Fibroblast of upper back skin (primary cell): ENCODE results near the gene EAPP.
"Not testable (repeated sequence)": the region's sequence is repeated elsewhere in the genome, so short reads cannot be mapped to it uniquely, and the experiment has no call there.

Experiments
- DNase-seq: peaks from one replicate; pipeline ENCODE4 v3.0.0-alpha.2; 2013

The EAPP gene

DNA sequence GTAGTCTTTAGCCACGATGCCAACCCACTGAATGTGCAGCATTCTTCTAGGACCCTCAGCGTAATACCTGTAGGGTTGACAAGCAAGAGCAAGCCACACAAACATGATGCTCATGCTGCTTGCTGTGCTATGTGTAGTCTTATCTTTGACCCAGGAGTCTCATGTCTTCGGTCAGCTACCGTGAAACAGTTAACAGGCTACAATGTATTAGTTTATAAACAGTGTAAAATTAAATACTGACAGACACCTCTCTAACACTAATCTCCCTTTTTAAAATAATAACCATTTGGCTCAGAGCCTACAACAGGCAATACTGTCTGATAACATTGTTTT lies 1.9 kb downstream of the EAPP start:
- no peak for DNase-seq

DNA sequence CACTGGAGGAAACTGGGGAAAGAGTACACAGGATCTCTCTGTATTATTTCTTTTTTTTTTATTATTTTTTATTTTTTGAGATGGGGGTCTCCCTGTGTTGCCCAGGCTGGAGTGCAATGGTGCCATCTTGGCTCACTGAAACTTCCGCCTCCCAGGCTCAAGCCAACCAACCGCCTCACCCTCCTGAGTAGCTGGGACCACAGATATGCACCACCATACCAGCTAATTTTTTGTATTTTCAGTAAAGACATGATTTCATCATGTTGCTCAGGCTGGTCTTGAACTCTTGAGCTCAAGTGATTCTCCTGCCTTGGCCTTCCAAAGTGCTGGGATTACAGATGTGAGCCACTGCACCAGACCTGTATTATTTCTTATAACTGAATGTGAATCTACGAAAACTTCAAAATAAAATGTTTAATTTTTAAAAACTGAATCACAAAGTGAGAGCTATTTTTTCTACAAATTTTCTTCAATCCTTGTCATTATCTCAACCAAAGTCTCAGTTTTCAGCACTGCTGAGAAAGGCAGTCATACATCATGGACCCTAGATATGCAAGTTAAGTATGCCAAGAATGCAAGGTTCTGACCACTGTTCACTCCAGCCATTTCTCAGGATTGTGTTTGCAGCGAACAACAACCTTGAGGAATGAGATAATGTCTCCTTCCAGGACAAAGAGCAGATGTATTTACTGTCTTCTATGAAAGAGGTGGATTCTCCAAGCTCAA lies 2.4 kb downstream of the EAPP start:
- peak; percentile 66 for DNase-seq

DNA sequence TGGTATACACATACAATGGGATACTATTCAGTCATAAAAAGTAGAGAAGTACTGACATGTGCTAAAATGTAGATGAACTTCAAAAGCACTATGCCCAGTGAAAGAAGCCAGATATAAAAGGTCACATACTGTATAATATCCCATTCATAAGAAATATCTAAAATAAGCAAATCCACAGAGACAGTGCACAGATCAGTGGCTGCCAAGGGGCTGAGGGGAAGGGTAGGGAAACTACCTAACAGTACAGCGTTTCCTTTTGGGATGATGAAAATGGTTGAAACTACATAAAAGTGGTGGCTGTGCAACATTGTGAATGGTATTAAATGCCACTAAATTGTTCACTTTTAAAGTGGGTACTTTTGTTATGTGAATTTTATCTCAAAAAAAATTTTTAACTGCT lies 11.9 kb downstream of the EAPP start:
- DNase-seq = no peak

DNA sequence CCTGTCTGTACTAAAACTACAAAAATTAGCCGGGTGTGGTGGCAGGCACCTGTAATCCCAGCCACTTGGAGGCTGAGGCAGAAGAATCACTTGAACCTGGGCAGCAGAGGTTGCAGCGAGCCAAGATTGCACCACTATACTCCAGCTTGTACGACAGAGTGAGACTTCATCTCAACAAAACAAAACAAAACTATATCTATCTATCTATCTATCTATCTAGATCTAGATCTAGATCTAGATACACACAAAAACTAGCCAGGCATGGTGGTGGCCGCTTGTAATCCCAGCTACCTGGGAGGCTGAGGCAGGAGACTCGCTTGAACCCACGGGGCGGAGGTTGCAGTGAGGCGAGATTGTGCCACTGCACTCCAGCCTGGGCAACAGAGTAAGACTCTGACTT lies 15.3 kb downstream of the EAPP start:
- DNase-seq = not testable (repeated sequence)

DNA sequence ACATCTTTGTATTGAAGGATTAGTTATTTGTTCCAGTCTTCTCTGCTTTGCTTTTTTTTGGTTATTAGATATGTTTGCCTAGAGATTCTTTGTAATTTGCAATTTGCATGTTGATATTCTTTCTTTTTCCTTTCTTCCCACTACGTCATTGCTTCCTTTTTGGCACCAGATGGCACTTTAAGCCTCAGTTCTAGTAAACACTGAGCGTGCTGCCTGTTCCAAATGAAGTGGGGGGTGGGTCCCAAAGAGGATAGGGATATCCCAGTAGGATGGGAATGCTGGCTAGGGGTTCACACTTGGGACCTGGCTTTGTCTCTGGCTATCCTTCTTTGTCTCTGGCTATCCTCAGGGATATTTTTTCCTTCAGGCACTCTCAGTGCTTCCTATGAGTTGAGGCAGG lies 17.0 kb downstream of the EAPP start:
- DNase-seq = no peak

DNA sequence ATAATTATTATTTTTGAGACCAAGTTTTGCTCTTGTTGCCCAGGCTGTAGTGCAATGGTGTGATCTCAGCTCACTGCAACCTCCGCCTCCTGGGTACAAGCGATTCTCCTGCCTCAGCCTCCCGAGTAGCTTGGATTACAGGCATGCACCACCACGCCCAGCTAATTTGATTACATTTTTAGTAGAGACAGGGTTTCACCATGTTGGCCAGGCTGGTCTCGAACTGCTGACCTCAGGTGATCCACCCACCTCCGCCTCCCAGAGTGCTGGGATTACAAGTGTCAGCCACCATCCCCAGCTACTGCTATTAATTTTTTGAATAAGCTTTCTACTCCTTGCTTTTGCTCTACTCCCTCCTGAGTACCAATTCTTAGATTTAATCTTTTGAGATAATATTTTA lies 18.4 kb downstream of the EAPP start:
- DNase-seq = not testable (repeated sequence)

DNA sequence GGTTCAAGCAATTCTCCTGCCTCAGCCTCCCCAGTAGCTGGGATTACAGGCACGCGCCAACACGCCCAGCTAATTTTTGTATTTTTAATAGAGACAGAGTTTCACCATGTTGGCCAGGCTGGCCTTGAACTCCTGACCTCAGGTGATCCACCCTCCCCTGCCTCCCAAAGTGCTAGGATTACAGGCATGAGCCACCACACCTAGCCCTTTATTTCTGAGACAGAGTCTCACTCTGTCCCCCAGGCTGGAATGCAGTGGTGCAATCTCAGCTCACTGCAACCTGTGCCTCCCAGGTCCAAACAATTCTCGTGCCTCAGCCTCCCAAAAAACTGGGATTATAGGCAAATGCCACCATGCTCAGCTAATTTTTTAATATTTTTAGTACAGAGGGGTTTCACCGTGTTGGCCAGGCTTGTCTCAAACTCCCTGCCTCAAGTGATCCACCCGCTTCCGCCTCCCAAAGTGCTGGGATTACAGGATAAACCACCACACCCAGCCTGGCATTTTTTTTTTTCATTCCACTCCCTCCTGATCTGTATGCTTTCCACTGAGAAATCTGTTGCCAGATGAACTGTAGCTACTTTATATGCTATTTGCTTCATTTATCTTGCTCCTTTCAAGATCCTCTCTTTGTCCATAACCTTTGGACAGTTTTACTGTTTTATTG lies 19.1 kb downstream of the EAPP start:
- DNase-seq = not testable (repeated sequence)

DNA sequence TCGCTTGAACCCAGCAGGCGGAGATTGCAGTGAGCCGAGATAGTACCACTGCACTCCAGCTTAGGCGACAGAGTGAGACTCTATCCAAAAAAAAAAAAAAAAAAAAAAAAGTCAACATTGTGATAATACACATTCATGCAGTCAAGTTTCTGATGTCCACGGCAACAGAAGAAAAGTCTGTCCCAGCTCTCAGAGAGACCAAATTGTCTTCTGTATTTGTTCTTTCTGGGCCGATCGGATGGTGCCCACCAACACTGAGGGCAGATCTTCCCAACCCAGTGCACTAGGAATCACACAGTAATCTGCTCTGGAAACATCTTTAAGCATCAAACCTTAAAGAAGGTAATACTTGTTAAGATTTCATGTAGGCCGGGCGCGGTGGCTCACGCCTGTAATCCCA lies 31.6 kb downstream of the EAPP start:
- no peak for DNase-seq

DNA sequence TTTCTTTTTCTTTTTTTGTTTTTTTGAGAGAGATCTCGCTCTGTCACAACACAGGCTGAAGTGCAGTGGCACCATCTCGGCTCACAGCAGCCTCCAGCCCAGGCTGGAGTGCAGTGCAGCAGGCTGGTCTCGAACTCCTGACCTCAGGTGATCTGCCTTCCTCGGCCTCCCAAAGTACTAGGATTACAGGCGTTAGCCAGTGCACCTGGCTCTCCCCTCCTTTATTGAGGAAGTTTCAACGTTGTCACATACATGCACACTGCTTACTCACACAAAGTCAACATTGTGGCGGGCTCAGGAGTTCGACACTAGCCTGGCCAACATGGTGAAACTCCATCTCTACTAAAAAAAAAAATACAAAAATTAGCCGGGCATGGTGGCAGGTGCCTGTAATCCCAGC lies 32.0 kb downstream of the EAPP start:
- DNase-seq = no peak

DNA sequence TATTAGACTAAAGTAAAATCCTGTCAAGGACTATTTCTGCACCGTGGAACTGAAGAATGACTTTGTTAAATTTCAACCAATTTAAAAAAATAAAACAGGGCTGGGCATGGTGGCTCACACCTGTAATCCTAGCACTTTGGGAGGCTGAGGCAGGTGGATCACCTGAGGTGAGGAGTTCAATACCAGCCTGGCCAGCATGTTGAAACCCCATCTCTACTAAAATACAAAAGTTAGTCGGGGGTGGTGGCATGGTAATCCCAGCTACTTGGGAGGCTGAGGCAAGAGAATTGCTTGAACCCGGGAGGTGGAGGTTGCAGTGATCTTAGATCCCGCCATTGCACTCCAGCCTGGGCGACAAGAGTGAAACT lies 34.4 kb downstream of the EAPP start:
- not testable (repeated sequence) for DNase-seq

DNA sequence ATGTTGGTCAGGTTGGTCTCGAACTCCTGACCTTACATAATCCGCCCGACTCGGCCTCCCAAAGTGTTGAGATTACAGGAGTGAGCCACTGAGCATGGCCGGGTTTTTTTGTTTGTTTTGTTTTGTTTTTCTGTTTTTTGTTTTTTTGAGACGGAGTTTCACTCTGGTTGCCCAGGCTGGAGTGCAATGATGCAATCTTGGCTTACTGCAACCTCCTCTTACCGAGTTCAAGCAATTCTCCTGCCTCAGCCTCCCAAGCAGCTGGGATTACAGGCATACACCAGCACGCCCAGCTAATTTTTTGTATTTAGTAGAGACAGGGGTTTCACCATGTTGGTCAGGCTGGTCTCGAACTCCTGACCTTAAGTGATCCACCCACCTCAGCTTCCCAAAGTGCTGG lies 35.5 kb downstream of the EAPP start:
- DNase-seq = not testable (repeated sequence)

DNA sequence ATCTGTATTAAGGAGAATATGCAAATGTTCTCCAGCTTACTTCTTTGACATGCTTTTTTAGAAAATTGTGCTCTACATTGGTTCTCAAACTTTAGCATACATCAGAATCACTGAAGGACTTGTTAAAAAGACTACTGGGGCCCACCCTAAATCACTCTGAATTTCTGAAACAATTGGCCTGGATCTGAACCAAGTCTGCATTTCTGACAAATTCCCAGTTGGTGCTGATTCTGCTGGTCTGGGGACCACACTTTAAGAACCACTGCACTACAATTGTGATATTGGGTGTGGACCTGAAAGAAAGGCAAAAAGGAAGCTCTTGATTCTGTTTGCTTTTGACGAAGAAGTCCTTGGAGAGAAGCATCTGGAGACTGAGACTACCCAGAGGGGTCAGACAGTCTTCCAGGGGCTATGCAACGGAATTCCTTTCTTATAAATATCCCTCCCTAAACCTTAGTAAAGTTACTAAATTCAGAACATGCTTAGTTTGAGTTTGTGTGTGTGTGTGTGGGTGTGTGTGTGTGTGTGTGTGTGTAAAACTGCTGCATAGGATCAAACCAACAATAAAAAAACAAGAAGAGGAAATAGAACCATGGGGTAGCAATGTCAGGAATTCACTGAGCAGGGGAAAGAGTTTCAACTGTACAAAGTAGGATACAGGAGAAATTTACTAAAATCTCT lies 36.8 kb downstream of the EAPP start:
- DNase-seq = peak; percentile 56

DNA sequence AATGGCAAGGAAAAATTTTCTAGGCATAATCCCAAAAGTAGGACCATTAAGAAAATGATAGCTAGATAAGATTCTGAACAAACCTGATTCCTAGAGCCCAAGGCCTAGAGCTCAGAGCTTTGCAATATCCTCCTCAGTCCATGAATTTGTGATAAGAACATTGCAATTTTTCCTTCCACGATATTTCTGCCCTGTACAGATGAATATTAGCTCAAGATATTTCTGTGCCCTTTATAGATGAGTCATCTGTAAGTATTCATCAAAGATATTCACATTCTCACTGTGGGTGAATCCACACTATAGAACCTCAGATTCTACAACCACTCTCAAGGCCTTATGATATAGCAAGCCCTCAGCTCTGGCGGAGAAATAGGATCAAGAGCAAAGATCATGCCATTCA lies 37.5 kb downstream of the EAPP start:
- peak; percentile 41 for DNase-seq

DNA sequence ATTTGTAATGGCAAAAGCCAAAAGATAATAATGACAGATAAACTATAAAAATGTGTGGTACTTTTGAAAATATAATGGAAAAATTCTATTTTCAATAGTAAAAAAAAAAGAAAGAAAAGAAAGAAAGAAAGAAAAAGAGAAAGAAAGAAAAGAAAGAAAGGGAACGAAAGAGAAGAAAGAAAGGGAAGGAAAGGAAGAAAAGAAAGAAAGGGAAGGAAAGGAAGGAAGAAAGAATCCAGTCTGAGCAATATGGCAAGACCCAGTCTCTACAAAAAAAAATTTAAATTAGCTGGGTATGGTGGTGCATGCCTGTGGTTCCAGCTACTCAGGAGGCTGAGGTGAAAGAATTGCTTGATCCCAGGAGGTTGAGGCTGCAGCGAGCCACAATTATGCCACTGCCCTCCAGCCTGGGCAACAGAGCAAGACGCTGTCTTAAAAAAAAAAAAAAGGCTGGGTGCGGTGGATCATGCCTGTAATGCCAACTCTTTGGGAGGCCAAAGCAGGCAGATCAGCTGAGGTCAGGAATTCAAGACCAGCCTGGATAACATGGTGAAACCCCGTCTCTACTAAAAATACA lies 38.4 kb downstream of the EAPP start:
- peak; percentile 11 for DNase-seq

DNA sequence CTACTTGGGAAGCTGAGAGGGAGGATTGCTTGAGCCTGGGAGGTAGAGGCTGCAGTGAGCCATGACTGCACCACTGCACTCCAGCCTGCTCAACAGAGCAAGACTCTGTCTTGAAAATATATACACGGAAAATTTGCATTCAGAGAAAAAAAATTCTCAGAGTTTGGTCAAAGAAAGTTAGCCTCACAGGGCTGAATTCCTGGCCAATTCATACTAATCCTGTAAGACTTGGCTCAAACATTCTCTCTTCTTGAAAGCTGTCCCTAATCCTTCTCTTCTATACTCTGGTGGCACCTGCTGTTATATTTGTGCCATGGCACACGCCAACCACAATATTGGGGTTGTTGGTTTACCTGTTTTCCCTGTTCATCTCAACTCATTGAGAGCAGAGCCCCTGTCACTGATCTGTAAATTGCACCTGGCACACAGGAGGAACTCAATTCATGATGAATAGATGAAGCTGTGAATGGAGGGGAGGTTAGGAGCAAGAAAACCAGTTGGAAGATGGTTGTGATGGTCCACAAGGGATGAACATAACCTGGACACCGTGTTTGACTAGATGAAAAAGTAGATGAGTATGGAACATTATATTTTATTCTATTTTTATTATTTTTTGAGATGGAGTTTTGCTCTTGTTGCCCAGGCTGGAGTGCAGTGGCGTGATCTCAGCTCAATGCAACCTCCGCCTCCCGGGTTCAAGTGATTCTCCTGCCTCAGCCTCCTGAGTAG lies 40.7 kb downstream of the EAPP start:
- peak; percentile 21 for DNase-seq

DNA sequence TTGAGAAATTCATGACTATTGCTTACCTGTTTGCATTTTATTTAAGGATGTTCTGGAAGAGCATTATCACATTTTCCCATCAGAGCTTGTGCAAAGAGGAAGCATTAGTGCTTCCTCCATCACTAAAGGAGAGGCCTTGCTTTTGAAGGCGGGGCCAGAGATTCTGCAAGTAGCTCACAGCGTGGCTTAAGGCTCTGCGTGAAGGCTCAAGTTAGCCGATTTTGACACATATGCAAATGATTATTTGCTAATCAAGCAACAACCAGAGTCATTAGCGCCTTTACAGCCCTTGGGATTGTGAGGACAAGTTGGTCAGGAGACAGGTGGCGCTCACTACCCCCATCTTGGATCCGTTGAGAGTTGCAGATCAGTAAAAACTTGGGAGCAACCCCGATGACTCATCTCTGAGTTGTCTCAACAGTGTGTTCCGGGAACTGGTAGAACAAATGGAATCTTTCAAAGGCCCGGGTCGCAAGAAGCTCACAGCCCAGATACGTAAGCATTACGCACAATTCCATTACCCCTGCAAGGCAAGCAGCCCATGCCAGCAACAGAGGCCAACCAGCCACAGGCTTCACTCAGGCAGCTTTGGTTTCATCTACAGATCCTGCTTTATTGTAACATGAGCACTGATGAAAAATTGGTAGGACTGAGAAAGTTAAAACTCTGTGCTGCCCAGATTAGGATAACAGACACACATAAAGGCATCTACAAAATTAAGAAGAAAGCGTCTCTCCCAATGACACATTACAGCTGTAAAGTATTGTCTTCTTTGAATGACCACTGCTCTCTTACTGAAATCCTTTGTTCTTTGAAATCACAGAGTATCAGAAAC lies 42.6 kb downstream of the EAPP start:
- DNase-seq = peak; percentile 98

DNA sequence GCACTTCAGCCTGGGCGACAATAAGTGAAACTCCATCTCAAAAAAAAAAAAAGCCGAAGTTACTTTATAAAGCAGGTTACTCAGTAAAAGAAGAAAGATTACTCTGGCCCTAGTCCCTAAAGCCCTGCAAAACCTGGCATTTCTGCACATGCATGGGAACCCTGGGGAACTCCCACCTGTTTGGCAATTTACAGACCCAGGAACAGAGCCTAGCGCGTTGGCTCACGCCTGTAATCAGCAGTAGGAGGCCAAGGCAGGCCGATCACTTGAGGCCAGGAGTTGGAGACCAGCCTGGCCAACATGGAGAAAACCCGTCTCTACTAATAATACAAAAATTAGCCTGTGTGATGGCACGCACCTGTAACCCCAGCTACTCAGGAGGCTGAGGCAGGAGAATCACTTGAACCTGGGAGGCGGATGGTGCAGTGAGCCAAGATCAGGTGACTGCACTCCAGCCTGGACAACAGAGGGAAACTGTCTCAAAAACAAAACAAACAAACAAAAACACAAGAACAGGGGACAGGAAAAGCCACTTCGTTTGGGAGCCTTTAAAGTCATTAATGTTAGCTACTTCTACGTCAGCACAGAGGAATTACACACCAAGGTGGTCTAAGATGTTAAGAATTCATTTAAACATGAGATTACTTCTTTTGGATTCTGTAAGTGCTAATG lies 43.4 kb downstream of the EAPP start:
- DNase-seq = no peak

DNA sequence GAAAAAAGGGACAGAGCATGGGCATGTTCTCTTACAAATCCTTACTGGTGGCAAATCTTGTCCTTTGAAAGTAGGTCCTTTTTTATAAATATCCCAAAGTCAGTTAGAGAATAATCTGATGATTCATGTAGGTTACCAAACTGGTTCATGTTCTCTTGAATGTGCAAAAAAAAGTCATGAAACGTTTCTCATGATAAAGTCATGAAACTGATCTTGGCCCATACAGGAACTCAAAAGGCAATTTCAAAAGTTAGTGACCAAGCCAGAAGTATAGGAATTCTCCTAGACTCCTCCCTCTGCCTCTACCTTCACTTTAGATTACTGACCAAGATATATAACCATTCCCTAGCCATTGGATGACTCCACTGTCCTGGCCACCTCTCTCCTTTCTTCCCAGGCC lies 50.2 kb downstream of the EAPP start:
- no peak for DNase-seq

DNA sequence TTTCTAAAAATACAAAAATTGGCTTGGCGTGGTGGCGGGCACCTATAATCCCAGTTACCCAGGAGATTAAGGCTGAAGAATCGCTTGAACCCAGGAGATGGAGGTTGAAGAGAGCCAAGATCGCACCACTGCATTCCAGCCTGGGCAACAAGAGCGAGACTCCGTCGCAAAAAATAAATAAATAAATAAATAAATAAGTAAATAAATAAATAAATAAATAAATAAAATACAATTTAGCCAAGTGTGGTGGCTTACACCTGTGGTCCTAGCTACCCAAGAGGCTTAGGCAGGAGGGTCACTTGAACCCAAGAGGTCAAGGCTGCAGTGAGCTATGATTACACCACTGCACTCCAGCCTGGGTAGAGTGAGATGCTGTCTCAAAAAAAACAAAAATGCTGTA lies 51.0 kb downstream of the EAPP start:
- no peak for DNase-seq

DNA sequence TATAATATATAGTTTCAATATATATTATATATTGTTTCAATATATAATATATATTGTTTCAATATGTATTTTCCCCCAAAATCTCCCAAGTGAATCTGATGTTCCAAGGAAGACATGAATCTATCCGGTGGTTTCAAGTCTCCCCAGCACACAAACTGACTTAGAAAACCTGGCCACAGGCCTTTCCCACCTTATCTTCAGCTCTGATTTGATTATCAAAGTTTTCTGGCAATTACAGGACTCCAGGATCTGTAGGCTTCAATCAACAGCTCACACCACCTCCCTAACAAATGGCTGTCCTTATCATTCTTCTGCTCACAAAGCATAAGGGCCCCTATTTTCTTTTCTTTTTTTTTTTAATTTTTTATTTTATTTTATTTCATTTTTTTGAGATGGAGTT lies 54.8 kb downstream of the EAPP start:
- DNase-seq = no peak

DNA sequence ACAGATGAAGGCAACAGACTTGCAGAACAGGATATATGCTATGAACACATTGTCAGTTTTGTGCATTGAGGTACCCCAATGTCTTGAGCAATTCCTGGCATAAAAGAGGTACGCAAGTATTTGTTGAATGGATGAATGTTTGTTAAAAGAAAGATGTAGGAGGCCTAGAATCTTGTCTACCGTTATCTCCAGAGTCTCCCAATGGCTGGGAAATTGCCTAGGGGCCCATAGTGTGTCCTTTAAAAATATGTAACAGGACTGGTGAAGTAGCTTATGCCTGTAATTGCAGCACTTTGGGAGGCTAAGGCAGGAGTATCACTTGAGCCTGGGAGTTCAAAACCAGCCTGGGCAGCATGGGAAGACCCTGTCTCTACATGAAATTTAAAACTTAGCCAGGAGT lies 57.0 kb downstream of the EAPP start:
- no peak for DNase-seq

DNA sequence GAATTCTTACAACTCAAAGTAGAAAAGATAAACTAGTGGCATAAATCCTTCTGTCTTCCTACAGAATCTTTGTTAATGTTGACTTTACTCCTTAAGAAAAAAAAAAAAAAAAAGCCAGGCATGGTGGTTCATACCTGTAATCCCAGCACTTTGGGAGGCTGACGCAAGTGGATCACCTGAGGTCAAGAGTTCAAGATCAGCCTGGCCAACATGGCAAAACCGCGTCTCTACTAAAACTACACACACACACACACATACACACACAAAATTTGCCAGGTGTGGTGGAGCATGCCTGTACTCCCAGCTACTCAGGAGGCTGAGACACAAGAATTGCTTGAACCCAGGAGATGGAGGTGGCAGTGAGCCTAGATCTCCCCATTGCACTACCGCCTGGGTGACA lies 59.8 kb downstream of the EAPP start:
- no peak for DNase-seq
